WTC11 (cell line): Measurements from ENCODE around the gene IMPDH2. TPM values are rescaled to one million over a fixed set of nuclear protein-coding genes. Genes with fewer than 3 reads are reported as not detected.

Experiments
- AFF4 ChIP-seq: sonication (generic); formaldehyde crosslinking; IDR thresholded peaks from 2 replicates; pipeline ENCODE4 v1.8.1; 2023; ENCODE audit warnings: mild to moderate bottlenecking, missing genetic modification reagents, borderline replicate concordance
- AR ChIP-seq: fragments of 250-450 bp; sonication (Bioruptor Pico); IDR thresholded peaks from 2 replicates; pipeline ENCODE4 v1.9.0; 2021; ENCODE audit warnings: mild to moderate bottlenecking
- ARID4B ChIP-seq: sonication (generic); formaldehyde crosslinking; IDR thresholded peaks from 2 replicates; pipeline ENCODE4 v1.8.0; 2023; ENCODE audit warnings: missing genetic modification reagents, mild to moderate bottlenecking, borderline replicate concordance
- FOXJ3 ChIP-seq: sonication (generic); formaldehyde crosslinking; IDR thresholded peaks from 2 replicates; pipeline ENCODE4 v1.9.0; 2021; ENCODE audit warnings: missing genetic modification reagents, mild to moderate bottlenecking, borderline replicate concordance
- FOXK1 ChIP-seq: sonication (generic); formaldehyde crosslinking; IDR thresholded peaks from 2 replicates; pipeline ENCODE4 v1.8.0; 2022; ENCODE audit warnings: mild to moderate bottlenecking, moderate library complexity, missing genetic modification reagents
- HMGA2 ChIP-seq: fragments of 250-450 bp; sonication (Bioruptor Pico); IDR thresholded peaks from 2 replicates; pipeline ENCODE4 v1.4.0; 2021; ENCODE audit warnings: mild to moderate bottlenecking, moderate library complexity
- HMGXB4 ChIP-seq: sonication (generic); formaldehyde crosslinking; IDR thresholded peaks from 2 replicates; pipeline ENCODE4 v1.8.1; 2023; ENCODE audit warnings: mild to moderate bottlenecking, moderate library complexity, missing genetic modification reagents
- JAZF1 ChIP-seq: fragments of 250-450 bp; sonication (Bioruptor Pico); IDR thresholded peaks from 2 replicates; pipeline ENCODE4 v1.9.0; 2021; ENCODE audit warnings: moderate library complexity, mild to moderate bottlenecking, inconsistent platforms
- MLX ChIP-seq: sonication (generic); formaldehyde crosslinking; IDR thresholded peaks from 2 replicates; pipeline ENCODE4 v1.8.1; 2023; ENCODE audit warnings: mild to moderate bottlenecking, missing genetic modification reagents, moderate library complexity
- NFYB ChIP-seq: sonication (generic); formaldehyde crosslinking; conservative IDR thresholded peaks from 2 replicates; pipeline ENCODE4 v1.8.0; 2022; ENCODE audit warnings: low read depth, missing genetic modification reagents
- NR1H2 ChIP-seq: sonication (generic); formaldehyde crosslinking; IDR thresholded peaks from 2 replicates; pipeline ENCODE4 v1.9.0; 2021; ENCODE audit warnings: mild to moderate bottlenecking, moderate library complexity, missing genetic modification reagents
- NR2C2 ChIP-seq: sonication (generic); formaldehyde crosslinking; IDR thresholded peaks from 2 replicates; pipeline ENCODE4 v1.8.0; 2022; ENCODE audit warnings: mild to moderate bottlenecking, missing genetic modification reagents
- SMAD3 ChIP-seq: sonication (generic); formaldehyde crosslinking; IDR thresholded peaks from 2 replicates; pipeline ENCODE4 v1.8.0; 2022; ENCODE audit warnings: missing genetic modification reagents, mild to moderate bottlenecking, borderline replicate concordance
- SMAD4 ChIP-seq: sonication (generic); formaldehyde crosslinking; IDR thresholded peaks from 2 replicates; pipeline ENCODE4 v1.8.0; 2022; ENCODE audit warnings: mild to moderate bottlenecking, missing genetic modification reagents
- ZNF138 ChIP-seq: sonication (generic); formaldehyde crosslinking; conservative IDR thresholded peaks from 2 replicates; pipeline ENCODE4 v1.8.1; 2022; ENCODE audit warnings: mild to moderate bottlenecking, moderate library complexity, missing genetic modification reagents
- ZNF416 ChIP-seq: fragments of 250-450 bp; sonication (Bioruptor Pico); IDR thresholded peaks from 2 replicates; pipeline ENCODE4 v1.9.0; 2021; ENCODE audit warnings: mild to moderate bottlenecking, inconsistent platforms
- ZNF532 ChIP-seq: fragments of 250-450 bp; sonication (Bioruptor Pico); IDR thresholded peaks from 2 replicates; pipeline ENCODE4 v1.9.0; 2021; ENCODE audit warnings: mild to moderate bottlenecking, borderline replicate concordance
- ZSCAN18 ChIP-seq: fragments of 250-450 bp; sonication (Bioruptor Pico); IDR thresholded peaks from 2 replicates; pipeline ENCODE4 v2.1.2; 2022; ENCODE audit warnings: mild to moderate bottlenecking, moderate library complexity
- total RNA-seq: library from RNA; stranded (reverse); gene quantifications from 3 replicates; pipeline ENCODE4 v1.2.3, GENCODE V29; 2021

Gene IMPDH2
- total RNA-seq, 1 experiment from 2014 or later = 452 TPM

- TF ChIP-seq ZNF532 (CRISPR knock-in tag) (no peak), MLX (CRISPR knock-in tag) (no peak), JAZF1 (no peak), ZSCAN18 (no peak), SMAD3 (CRISPR knock-in tag) (no peak; the same call in 1 of the 2 replicates), HMGXB4 (CRISPR knock-in tag) (peak; percentile 85; the same call in 1 of the 2 replicates), FOXJ3 (CRISPR knock-in tag) (no peak), AFF4 (CRISPR knock-in tag) (peak; percentile 70; the same call in 1 of the 2 replicates), NR1H2 (CRISPR knock-in tag) (no peak), SMAD4 (CRISPR knock-in tag) (no peak), ZNF416 (CRISPR knock-in tag) (peak; percentile 60; the same call in 1 of the 2 replicates), AR (peak; percentile 71; the same call in 1 of the 2 replicates), ARID4B (CRISPR knock-in tag) (peak; percentile 51), NFYB (CRISPR knock-in tag) (peak; percentile 89), NR2C2 (no peak), ZNF138 (CRISPR knock-in tag) (0 out of 2 replicates have a peak, but pooled peaks have one; percentile 46), FOXK1 (CRISPR knock-in tag) (0 out of 2 replicates have a peak, but pooled peaks have one; percentile 14), HMGA2 (CRISPR knock-in tag) (no peak)
Observed at GRCh38 chr3:49007068-49007770, 22.0 kb downstream of the IMPDH2 start, which contains the start of gene WDR6 (continued).
